Pancreas (tissue), 10 donors: ENCODE measurements around the gene BTBD1. TPM values are rescaled to one million over a fixed set of nuclear protein-coding genes. Genes with fewer than 3 reads are reported as not detected.
A peak's percentile ranks its signal among the peaks of the same experiment; 100 is the strongest.

Experiments
- ATAC-seq, 4 donors: fragments of 200-7000 bp; cut with Tn5 transposase; one replicate each; pipeline versions ENCODE4 v1.8.0 to v1.9.1; 2020; ENCODE audit warnings: mild to moderate bottlenecking in 4 of 4, moderate library complexity in 4 of 4
- DNase-seq, 6 donors: peaks; one replicate each; pipeline ENCODE4 v3.0.0-alpha.2; 2020
- FAIRE-seq: peaks from 2 replicates; lab custom pipeline; 2012; peaks lifted over from hg19 to GRCh38; lab: Jason Lieb, UNC
- H3K27ac ChIP-seq, 4 donors: fragments of 200-600 bp; sonication (generic); 1 replicate in 3 of 4; 2 replicates in 1 of 4; pipeline versions ENCODE4 v1.5.0 to v1.8.0; 2020
- H3K27me3 ChIP-seq, 4 donors: fragments of 200-600 bp; one replicate each; pipeline ENCODE4 v1.8.0; 2021
- H3K36me3 ChIP-seq, 3 donors: fragments of 200-600 bp; sonication (generic) in 1 of 3; one replicate each; pipeline versions ENCODE4 v1.5.0 to v1.8.0; 2020 to 2021
- H3K4me1 ChIP-seq, 3 donors: fragments of 200-600 bp; one replicate each; pipeline ENCODE4 v1.8.0; 2021
- H3K4me3 ChIP-seq, 4 donors: fragments of 200-600 bp; sonication (generic) in 2 of 4; one replicate each; pipeline versions ENCODE4 v1.5.0 to v1.8.0; 2020 to 2021
- H3K9me3 ChIP-seq, 4 donors: fragments of 200-600 bp; one replicate each; pipeline ENCODE4 v1.8.0; 2021
- WGBS, 2 donors: extraction: QIAGEN DNeasy Blood & Tissue Kit; methylation state at CpG; one replicate each; pipeline ENCODE4 v1.1.7; 2013; 5-methylcytosine and 5-hydroxymethylcytosine counted together
- intact Hi-C, 3 donors: fragments of 100-400 bp; cut with DNase I; formaldehyde crosslinking; loops; one replicate each; pipeline versions ENCODE4 v1.11.1 to v1.14.2; 2022
- polyA plus RNA-seq, 2 donors: library from polyadenylated mRNA; stranded (reverse); fragments of 200-250 nt; gene quantifications; one replicate each; pipeline ENCODE4 v1.2.3, GENCODE V29; 2013
- total RNA-seq, 6 donors: library from RNA; stranded (reverse); fragmentation: NEBNext Ultra II Directional in 4 of 6; extraction: Animal tissue kit (Norgen Biotek cat#: 25700) in 4 of 6; gene quantifications; one replicate each; pipeline versions ENCODE4 v1.2.1 to v1.2.4, GENCODE V29; 2021 to 2023
- TF ChIP-seq, protein P1 (sequence below), 4 donors: fragments of 200-600 bp; sonication (generic) in 3 of 4; IDR thresholded peaks; one replicate each; pipeline versions ENCODE4 v1.5.0 to v1.8.0; 2021; ENCODE audit warnings: antibody characterized with exemption in 4 of 4
- donor health status: healthy with polysubstance abuse.
- donor health status: DM: no; HTN: no; CAD: no; lungs with moderate emphysema.
- donor health status: DM: no; HTN: no; CAD: no.
- donor health status: control.
- donor health status: control.
- donor health status: Bipolar disorder and iron deficiency.
- donor health status: DM: yes; HTN: yes; CAD: no.
- donor health status: DM: no; HTN: no; CAD: no.
- donor health status: DM: no; HTN: no; CAD: no.
- donor health status: DM: yes; HTN: yes; CAD: no.

Gene BTBD1
- total RNA-seq, result 10 to 100 TPM; 11.4 to 24.4 (median 15.6) TPM
- polyA plus RNA-seq, result 10 to 100 TPM in 1 of 2 donors, 1 to 10 TPM in 1; 5.1 to 16.1 TPM

- peak; percentile 97 to 98 (median 98) for ATAC-seq
- no peak for FAIRE-seq
- intact Hi-C loops, result no loop called here
- no peaks in the 10 kb centered on the region for H3K9me3 ChIP-seq
- WGBS, 2 donors, result 1% methylated on average over 55 to 90 of the region's 90 CpGs
- no peaks in the 10 kb centered on the region for H3K27me3 ChIP-seq
- peak within 1 kb of the TSS; percentile 72 to 92 (median 85) for H3K27ac ChIP-seq
- H3K4me1 ChIP-seq, result peaks cover 14 to 35% (median 19%) of the 10 kb centered on the region in 3 donors
- H3K4me3 ChIP-seq, result peak within 1 kb of the TSS; percentile 83 to 100 (median 94)
- no peaks in the 10 kb centered on the region for H3K36me3 ChIP-seq
- TF ChIP-seq, protein P1, sequence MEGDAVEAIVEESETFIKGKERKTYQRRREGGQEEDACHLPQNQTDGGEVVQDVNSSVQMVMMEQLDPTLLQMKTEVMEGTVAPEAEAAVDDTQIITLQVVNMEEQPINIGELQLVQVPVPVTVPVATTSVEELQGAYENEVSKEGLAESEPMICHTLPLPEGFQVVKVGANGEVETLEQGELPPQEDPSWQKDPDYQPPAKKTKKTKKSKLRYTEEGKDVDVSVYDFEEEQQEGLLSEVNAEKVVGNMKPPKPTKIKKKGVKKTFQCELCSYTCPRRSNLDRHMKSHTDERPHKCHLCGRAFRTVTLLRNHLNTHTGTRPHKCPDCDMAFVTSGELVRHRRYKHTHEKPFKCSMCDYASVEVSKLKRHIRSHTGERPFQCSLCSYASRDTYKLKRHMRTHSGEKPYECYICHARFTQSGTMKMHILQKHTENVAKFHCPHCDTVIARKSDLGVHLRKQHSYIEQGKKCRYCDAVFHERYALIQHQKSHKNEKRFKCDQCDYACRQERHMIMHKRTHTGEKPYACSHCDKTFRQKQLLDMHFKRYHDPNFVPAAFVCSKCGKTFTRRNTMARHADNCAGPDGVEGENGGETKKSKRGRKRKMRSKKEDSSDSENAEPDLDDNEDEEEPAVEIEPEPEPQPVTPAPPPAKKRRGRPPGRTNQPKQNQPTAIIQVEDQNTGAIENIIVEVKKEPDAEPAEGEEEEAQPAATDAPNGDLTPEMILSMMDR (IDR thresholded peaks at IDR 0.05), result no peak
- peak; percentile 91 to 97 (median 93) for DNase-seq
Measured at GRCh38 chr15:83066734-83067637, at the start of gene BTBD1. Gene BTBD1 (minus strand): TSS chr15:83067252. CDS start chr15:83067151, 101 bp downstream.

DNA sequence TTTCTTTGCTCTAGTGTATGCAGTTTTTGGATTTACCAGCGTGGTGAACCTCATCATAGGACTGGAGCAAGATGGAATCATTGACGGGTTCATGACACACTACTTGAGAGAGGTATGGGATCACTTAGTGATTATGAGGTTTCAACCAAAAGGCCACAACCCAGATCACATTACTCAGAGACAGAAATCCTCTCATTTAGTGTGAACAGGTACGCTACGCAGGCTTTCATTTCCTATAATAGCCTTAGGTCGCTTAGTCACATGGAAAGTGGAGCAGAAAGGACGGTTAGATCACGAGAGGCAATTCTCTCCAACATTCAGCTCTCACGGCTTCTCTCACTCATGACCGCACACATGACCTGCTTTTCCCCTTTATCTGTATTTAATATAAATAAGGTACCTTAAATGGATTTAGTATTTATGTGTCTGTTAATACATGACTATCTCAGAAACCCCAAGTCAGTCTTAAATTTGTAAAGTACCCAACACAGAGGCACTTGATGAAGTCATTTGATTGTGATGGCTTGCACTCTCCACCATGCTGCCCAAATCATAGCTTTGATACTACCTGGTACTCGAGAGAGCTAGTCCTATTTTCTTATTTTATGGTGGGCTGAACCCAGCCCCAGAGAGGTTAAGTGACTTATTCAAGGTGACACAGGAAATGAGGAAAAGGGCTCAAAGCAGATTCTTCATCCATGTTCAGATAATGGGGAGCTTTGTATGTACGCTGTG, 48.9 kb upstream of the BTBD1 start:
- no peak overlapping the region for H3K27ac ChIP-seq
- H3K4me1 ChIP-seq, result no peaks in the 10 kb centered on the region
- FAIRE-seq, result no peak
- TF ChIP-seq, protein P1 (IDR thresholded peaks at IDR 0.05), result no peak
- no peak for ATAC-seq
- no peaks in the 10 kb centered on the region for H3K36me3 ChIP-seq
- no peak overlapping the region for H3K4me3 ChIP-seq
- 82 to 87% methylated on average over 11 of the region's 11 CpGs for WGBS, 2 donors
- H3K9me3 ChIP-seq, result no peaks in the 10 kb centered on the region
- no peak for DNase-seq
- intact Hi-C loops, result no loop called here
- H3K27me3 ChIP-seq, result no peaks in the 10 kb centered on the region

- WGBS, 2 donors, result 79 to 83% methylated on average over 3 of the region's 3 CpGs
- no peak overlapping the region for H3K27ac ChIP-seq
- H3K27me3 ChIP-seq, result no peaks in the 10 kb centered on the region
- ATAC-seq (no peak), DNase-seq (no peak), FAIRE-seq (no peak)
- H3K36me3 ChIP-seq, result no peaks in the 10 kb centered on the region
- no peak overlapping the region for H3K4me3 ChIP-seq
- no peaks in the 10 kb centered on the region for H3K4me1 ChIP-seq
- no peaks in the 10 kb centered on the region for H3K9me3 ChIP-seq
- TF ChIP-seq, protein P1 (IDR thresholded peaks at IDR 0.05), result no peak
- intact Hi-C loops, result no loop called here
Measured at GRCh38 chr15:83115410-83115809, 48.4 kb upstream of the BTBD1 start.

DNA sequence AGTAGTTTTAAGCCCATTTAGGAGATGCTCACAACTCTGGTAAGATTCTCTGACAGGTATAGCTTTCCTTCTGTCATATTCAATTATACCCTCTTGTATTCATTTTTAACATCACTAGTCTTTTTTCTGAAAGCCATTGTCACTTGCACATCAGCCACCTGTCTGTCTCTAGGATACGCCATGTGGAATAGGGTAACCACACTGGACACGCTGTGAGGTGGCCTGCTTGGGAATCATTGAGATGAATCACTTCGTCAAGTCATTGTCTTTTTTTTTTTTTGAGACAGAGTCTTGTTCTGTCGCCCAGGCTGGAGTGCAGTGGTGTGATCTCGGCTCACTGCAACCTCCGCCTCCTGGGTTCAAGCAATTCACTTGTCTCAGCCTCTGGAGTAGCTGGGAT, 47.8 kb upstream of the BTBD1 start:
- no peak overlapping the region for H3K27ac ChIP-seq

More for the DNA sequence above, 47.8 kb upstream of the BTBD1 start:
- no peaks in the 10 kb centered on the region for H3K36me3 ChIP-seq
- WGBS, 2 donors, result 82 to 88% methylated on average over 6 of the region's 6 CpGs
- TF ChIP-seq, protein P1 (IDR thresholded peaks at IDR 0.05), result no peak
- no peaks in the 10 kb centered on the region for H3K27me3 ChIP-seq
- no peak overlapping the region for H3K4me3 ChIP-seq
- ATAC-seq (no peak), DNase-seq (no peak), FAIRE-seq (no peak)
- H3K4me1 ChIP-seq, result no peaks in the 10 kb centered on the region
- H3K9me3 ChIP-seq, result no peaks in the 10 kb centered on the region
- intact Hi-C loops, result no loop called here
